RKO (cell line): ENCODE data around the gene USP6.
"Not testable (repeated sequence)": the region's sequence is repeated elsewhere in the genome, so short reads cannot be mapped to it uniquely, and the experiment has no call there.

Source experiments
- DNase-seq: peaks from one replicate; pipeline ENCODE4 v3.0.0-alpha.2; 2016; ENCODE audit warnings: low spot score

Gene USP6

DNA sequence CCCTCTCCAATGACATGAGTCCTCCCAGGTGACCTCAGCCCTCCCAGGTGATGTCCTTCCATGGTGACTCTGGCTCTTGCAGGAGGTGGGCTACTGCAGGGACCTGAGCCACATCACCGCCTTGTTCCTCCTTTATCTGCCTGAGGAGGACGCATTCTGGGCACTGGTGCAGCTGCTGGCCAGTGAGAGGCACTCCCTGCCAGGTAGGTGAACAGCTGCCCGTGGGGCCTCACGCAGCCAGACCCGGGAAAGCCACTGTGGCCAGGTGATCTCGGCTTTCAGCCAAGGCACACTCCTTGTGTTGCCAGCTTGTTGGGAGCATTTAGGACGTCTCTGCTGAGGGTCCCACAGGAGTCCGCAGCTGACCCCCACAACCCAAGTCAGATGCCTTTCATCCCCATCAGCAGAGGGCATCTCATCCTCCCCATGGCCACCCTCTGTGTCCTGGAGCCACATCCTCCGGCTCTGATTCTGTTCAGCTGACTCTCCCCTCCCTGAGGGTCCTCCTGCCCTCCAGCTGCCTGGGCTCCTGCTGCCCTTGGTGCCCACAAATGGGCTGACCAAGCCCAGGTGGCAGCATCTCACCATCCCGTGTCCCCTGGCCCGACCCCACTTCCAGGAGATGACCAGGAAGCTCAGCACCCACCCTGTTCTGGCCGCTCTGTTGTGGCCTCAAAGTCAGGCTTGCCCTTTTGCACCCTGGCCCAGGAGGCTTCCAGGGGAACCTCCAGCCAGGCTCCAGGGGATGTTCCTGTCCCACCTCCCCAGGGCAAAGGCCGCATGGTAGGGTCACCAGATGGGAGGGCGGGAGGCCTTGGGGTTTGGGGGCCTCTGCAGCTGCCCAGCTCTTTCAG lies 20.1 kb downstream of the USP6 start:
- DNase-seq: no peak

DNA sequence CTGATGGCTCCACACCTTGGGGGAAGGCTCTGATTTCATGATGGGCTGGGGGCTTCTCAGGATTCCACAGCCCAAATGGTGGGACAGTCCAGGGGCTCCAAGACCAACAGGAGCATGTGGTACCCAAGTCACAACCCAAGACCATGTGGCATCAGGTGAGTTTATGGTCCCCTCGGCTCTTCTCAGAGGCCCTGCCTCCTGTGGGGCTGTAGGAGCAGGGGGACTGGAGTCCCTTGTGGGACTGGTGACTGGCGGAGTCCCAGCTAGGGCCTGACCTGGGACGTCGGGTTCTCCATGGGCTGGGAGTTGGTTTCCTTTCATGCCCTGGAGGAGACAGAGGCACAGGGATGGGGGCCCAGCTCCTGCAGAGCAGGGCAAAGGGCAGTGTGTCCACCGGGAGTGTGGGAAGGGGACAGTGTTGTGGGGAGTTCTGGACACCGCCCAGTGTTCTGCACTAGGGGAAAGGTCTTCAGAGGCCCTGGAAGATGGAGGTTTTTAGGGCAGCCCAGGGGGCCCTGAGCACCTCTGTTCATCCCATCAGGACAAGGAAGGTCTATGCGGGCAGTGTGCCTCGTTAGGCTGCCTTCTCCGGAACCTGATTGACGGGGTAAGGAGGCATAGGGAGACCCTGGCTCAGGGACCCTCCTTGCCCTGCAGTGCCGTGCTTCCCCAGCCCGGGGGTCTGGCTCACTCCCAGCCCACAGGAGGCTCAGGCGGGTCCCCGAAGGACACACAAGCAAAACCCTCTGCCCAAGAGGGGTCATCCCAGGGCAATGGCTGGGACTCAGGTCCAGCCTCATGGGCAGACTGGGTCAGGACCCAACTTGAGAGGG lies 21.0 kb downstream of the USP6 start:
- DNase-seq: not testable (repeated sequence)

DNA sequence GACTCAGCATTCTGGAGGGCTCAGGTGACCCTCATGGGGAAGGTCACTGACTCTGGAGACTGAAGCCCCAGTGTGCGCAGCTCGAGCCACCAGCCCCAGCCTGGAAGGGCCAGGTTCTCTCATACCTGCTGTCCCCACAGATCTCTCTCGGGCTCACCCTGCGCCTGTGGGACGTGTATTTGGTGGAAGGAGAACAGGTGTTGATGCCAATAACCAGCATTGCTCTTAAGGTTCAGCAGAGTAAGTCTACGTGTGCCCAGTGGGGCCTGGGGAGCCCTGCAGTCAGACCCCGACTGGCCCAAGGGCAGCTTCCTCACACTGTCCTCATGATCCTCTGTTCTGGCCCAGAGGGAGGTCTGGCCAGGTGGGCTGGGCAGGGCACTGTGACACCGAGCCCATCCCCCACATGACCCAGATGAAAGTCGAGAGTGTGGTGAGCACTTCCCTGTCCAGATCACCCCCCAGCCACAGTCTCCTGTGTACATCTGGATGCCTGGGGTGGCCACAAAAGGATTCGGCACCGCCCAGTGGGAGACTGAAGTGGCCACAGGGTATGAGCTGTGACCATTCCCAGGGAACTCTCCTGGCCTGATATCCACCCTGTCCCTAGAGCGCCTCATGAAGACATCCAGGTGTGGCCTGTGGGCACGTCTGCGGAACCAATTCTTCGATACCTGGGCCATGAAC lies 21.8 kb downstream of the USP6 start:
- not testable (repeated sequence) for DNase-seq

DNA sequence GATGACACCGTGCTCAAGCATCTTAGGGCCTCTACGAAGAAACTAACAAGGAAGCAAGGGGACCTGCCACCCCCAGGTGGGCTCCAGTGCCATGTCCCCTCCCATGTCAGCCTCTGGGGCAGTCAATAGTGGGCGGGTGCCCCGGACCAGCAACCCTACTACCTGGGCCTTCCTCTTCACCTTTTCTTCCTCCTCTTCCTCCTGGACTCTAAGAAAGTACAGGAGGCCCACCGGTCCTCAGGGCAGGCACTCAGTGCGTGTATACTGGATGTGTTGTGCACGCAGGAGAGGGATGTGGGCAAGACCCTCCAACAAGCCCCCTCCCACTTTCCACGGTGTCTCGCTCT lies 22.3 kb downstream of the USP6 start:
- not testable (repeated sequence) for DNase-seq

DNA sequence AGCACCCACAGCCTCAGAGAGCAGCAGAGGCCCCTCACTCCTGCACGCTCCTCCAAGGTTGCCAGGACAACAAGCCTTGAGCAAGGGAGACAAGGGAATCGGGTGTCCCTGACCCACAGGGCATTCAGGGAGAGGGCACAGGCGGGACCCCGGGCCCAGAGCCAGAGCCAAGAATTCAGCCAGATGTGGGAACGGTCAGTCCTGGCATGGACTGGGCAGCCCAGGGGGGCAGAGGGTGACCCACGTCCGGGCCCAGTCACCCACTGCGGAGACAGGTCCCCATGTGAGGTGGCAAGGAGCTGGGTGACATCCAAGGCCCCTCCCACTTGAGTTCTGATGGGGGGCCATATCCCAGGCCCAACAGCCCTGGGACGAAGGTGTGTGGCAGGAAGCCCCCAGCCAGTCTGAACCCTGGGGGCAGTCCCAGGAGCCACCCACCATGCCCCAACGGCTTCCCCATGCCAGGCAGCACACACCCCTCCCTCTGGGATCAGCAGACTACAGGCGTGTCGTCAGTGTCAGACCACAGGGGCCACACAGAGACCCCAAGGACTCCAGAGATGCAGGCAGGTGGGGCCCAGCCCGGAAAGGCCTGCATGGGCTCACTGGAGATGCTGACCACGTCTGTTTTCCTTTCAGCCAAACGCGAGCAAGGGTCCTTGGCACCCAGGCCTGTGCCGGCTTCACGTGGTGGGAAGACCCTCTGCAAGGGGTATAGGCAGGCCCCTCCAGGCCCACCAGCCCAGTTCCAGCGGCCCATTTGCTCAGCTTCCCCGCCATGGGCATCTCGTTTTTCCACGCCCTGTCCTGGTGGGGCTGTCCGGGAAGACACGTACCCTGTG lies 23.0 kb downstream of the USP6 start:
- DNase-seq: no peak

DNA sequence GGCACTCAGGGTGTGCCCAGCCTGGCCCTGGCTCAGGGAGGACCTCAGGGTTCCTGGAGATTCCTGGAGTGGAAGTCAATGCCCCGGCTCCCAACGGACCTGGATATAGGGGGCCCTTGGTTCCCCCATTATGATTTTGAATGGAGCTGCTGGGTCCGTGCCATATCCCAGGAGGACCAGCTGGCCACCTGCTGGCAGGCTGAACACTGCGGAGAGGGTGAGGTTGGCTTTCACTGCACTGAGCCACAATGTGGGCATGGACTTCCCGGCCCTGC lies 23.6 kb downstream of the USP6 start:
- DNase-seq: no peak

DNA sequence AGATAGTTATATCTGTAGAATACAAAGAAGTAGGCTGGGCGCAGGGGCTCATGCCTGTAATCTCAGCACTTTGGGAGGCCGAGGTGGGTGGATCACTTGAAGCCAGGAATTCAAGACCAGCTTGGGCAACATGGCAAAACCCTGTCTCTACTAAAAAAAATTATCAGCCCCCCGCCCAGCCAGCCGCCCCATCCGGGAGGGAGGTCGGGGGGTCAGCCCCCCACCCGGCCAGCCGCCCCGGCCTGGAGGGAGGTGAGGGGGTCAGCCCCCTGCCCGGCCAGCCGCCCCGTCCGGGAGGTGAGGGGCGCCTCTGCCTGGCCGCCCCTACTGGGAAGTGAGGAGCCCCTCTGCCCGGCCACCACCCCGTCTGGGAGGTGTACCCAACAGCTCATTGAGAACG lies 27.0 kb downstream of the USP6 start:
- DNase-seq: not testable (repeated sequence)

DNA sequence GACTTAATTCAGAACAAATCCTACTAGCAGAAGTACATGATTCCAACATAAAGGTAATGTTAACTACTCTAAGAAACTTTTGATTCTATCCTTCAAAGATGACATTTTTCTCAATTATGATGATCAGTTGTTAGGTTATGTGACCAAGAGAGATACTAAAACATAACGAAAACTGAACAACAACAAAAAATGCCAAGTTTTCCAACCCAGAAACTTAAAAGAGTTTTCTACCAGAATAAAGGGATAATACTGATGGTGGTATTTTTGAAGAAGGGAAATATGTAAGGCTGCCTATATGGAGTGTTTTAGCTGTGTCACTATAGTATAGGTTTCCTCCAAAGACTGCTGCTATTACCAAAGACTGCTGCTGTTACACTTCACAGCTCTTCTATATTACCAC lies 30.3 kb downstream of the USP6 start:
- DNase-seq: not testable (repeated sequence)

DNA sequence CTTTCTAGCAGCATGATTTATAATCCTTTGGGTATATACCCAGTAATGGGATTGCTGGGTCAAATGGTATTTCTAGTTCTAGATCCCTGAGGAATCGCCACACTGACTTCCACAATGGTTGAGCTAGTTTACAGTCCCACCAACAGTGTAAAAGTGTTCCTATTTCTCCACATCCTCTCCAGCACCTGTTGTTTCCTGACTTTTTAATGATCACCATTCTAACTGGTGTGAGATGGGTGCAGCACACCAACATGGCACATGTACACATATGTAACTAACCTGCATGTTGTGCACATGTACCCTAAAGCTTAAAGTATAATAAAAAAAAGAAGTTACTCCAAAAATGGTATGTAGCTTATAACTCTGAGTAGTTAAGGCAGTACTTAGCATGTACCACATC lies 44.9 kb downstream of the USP6 start:
- not testable (repeated sequence) for DNase-seq

DNA sequence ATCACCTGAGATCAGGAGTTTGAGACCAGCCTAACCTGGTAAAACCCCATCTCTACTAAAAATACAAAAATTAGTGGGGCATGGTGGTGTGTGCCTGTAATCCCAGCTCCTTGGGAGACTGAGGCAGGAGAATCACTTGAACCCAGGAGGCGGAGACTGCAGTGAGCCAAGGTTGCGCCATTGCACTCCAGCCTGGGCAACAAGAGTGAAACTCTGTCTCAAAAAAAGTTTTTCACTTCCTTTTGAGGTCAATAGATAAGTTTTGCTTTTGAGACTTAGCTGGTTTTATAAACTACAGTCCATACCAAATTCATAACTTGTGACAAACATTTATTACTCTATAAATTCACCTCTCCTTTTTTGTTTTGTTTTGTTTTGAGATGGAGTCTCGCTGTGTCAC lies 46.0 kb downstream of the USP6 start:
- DNase-seq: not testable (repeated sequence)

DNA sequence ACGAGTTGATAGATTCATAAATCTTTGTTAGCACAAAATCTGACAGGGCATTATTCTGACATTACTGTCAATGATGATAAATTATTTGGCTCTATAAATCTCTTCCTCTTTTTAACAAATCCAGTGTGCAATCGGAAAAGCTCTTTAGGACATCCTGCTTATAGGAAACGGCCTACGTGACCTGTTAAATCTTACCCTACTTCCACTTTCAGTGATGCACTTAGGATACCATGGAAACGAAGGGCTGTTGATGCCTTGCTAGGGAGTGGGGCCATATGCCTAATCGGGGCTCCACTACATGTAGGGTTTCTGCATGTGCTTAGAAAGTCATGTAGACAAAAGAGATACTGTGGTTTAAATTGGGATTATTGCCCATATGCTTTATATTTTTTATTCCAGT lies 48.6 kb downstream of the USP6 start:
- DNase-seq: no peak

DNA sequence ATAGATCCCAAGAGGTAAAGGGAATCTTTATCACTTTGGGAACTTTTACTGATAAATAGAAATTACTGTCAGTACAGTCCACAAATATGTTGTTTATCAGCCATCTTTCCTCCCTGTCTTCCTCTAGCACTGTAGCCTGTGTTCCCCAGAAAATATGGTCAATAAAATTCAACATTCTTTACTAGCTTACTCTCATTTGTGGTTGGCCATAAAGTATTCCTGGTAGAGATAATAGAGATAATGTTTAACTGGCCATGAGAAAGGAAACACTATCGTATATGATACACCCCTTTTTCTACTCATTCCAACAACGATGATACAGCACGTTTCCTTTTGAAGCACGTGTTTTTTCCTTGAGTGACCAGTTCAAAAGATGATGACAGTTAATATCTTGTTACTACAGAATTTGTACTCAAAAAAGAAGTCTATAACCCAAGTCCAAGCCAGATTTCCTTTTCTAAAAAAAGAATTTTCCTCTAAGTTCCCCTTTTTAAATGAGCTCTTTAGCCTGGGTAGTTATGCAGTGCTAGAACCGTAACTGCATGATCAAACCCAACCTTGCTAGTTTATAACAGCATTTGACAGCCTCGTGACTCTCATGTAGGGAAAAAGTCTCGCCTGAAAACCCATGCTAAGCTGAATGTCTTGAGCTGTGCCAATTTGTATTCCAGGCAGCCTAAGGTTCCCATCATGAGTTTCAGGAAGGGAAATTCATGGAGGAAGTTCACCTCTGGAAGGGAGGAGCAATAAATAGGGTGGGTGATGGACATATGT lies 50.1 kb downstream of the USP6 start:
- not testable (repeated sequence) for DNase-seq

DNA sequence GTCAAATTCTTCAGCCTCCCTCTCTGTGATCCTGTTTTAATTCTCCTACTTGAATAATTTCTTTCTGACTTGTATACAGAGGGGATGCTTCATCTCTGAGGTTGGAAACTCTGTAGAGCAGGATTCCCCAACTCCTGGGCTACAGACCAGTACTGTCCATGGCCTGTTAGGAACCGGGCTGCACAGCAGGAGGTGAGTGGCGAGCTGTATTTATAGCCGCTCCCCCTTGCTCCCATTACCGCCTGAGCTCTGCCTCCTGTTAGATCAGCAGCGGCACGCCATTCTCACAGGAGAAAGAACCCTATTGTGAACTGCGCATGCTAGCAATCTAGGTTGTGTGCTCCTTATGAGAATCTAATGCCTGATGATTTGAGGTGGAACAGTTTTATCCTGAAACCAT lies 59.2 kb downstream of the USP6 start:
- not testable (repeated sequence) for DNase-seq

DNA sequence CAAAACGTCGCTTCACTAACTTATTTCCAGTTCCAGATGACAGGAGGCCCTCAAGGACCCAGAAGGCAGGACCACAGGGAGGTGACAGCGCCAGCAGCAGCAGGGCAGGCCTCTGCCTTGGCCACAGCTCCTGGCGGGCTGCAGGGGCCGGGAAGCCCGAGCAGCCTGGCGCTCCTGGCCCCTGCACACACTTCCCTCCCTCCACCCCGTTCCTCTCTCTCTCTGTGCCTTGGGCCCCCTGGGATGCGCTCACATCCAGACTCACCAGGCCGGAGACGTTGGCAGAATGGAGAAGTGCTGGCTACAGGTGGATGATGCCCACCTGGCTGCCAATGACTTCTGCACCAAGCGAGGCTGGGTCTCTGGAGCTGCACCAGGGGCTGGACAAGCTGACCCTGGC lies 63.2 kb downstream of the USP6 start:
- DNase-seq: no peak

DNA sequence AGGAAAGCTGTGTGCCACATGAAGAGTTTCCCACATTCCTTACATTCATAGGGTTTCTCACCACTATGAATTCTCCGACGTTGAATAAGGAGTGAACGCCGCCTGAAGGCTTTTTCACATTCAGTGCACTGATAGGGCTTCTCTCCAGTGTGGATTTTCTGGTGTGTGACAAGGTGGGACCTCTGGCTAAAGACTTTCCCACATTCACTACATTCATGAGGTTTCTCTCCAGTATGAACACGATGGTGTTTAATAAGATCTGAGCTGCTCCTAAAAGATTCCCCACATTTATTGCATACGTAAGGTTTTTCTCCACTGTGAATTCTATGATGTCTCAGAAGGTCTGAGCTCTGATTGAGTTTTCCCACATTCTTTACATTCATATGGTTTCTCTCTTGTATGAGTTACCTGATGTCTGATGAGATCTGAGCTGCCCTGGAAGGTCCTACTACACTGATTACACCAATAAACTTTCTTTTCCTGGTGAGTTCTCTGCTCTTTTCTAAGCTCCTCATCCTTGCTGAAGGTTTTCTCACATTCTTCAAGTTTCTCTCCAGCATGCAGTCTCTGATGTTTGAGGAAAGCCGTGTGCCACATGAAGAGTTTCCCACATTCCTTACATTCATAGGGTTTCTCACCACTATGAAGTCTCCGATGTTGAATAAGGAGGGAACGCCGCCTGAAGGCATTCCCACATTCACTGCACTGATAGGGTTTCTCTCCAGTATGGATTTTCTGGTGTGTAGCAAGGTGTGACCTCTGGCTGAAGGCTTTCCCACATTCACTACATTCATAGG lies 65.9 kb downstream of the USP6 start:
- no peak for DNase-seq

DNA sequence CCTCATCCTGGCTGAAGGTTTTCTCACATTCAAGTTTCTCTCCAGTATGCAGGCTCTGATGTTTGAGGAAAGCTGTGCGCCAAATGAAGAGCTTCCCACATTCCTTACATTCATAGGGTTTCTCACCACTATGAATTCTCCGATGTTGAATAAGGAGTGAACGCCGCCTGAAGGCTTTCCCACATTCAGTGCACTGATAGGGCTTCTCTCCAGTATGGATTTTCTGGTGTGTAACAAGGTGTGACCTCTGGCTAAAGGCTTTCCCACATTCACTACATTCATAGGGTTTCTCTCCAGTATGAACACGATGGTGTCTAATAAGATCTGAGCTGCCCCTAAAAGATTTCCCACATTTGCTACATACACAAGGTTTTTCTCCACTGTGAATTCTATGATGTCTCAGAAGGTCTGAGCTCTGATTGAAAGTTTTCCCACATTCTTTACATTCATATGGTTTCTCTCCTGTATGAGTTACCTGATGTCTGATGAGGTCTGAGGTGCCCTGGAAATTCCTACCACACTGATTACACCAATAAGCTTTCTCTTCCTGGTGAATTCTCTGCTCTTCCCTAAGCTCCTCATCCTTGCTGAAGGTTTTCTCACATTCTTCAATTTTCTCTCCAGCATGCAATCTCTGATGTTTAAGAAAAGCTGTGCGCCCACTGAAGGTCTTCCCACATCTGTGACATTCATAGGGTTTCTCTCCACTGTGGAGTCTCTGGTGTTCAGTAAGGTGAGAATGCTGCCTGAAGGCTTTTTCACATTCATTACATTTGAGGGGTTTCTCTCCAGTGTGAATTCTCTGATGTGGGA lies 67.0 kb downstream of the USP6 start:
- no peak for DNase-seq

DNA sequence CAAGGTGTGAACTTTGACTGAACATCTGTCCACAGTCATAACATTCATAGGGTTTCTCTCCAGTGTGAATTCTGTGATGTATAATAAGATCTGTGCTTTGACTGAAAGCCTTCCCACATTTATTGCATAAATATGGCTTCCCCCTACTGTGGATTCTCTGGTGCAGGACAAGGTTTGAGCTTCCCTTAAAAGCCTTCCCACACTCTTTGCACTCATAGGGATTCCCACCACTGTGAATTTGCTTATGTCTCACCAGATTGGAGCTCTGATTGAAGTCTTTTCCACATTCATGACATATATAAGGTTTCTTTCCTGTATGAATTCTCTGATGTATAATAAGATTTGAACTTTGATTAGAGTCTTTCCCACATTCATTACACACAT lies 67.6 kb downstream of the USP6 start:
- no peak for DNase-seq

DNA sequence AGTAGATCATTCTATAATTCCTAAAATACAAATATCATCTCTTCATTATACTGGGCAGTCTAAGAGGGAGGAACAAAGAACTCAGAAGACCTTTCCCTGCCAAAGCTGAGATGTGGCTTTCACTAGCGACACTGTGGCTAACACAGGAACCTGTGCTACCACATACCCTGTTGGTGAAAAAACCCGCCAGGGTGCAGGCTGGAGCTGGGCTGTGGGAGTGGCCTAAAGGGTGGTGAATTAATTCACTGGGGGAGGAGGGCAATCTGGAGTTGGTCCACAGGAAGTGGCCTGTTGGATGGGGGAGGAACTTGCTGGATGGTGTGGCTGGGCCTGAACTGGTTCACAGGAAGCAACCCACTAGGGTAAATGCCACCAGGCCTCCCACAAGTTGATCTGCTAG lies 68.5 kb downstream of the USP6 start:
- no peak for DNase-seq

DNA sequence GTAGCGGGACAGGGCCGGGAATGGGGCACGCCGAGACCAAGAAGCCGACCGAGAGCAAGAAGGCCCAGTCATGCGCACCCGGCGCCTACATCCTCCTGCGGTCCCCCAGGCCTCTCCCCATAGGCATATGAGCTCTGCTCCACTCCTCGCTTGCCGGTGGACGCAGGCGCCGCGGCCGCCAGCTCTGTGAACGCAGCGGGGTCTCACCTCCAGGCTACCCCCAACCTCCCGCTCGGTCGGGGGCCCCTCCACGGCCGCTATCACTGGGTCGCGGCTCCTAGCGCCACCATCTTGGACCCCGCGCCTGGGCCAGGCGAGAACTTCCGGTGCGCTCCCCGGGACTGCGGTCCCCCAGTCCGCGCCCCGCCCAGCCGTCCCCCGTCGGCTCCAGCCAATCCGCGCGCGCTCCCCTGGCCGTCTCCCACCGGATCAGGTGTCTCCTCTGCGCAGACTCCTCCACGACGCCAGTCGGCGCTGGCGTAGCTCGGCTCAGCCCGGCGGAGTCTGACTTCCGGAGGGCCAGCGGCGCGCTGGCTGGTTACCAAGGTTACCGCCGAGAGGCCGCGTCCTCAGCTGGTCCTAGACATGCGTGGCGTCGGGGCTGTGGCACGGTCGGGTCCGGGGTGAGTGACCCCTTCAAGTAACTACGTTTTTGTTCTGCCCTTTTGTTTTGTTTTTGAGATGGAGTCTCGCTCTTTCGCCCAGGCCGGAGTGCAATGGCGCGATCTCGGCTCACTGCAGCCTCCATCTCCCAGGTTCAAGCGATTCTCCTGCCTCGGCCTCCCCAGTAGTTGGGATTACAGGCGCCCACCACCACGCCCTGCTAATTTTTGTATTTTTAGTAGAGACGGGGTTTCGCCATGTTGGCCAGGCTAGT lies 75.9 kb downstream of the USP6 start, which contains the start of gene ZNF594:
ZNF594 (minus strand) TSS at position 328 of the 877 bp plus-strand sequence. CDS start 7,612 bp downstream, outside the sequence.
- no peak for DNase-seq
